GM12864 (cell line): ENCODE measurements around the gene PC.
A peak's percentile ranks its signal among the peaks of the same experiment; 100 is the strongest.
"Not testable (repeated sequence)": the region's sequence is repeated elsewhere in the genome, so short reads cannot be mapped to it uniquely, and the experiment has no call there.

Experiments
- DNase-seq: peaks from one replicate; pipeline ENCODE4 v3.0.0-alpha.2; 2011; ENCODE audit warnings: low read depth
- H3K4me3 ChIP-seq: 2 replicates; pipeline ENCODE4 v1.5.1; 2011; ENCODE audit warnings: mild to moderate bottlenecking, low read depth, low read length, control low read depth
- CTCF ChIP-seq: IDR thresholded peaks from 2 replicates; pipeline ENCODE4 v1.5.1; 2011; ENCODE audit warnings: low read depth, mild to moderate bottlenecking, moderate library complexity, low read length, control low read depth, inconsistent platforms; ENCODE audit errors: missing control alignments

Gene PC

GRCh38 chr11:66964495-66964894, 6.3 kb upstream of the PC start:
- no peak for TF ChIP-seq CTCF
- no peak overlapping the region for H3K4me3 ChIP-seq
- DNase-seq: no peak

DNA sequence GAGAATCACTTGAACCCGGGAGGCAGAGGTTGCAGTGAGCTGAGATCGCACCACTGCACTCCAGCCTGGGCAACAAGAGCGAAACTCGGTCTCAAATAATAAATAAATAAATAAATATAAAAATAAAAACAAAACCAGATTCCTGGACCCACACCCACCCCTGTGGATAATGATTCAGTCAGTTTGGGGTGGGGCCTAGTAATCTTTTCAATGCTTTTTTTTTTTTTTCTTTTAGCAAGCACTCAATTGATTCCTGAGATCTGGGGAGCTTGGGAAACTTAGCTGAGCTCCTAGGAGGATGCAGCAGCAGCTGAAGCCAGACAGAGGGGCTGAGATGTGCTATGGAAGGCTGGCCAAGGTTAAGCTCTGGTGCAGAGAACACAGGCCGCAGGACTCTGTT, 4.6 kb upstream of the PC start:
- no peak overlapping the region for H3K4me3 ChIP-seq
- no peak for DNase-seq
- TF ChIP-seq CTCF: no peak

DNA sequence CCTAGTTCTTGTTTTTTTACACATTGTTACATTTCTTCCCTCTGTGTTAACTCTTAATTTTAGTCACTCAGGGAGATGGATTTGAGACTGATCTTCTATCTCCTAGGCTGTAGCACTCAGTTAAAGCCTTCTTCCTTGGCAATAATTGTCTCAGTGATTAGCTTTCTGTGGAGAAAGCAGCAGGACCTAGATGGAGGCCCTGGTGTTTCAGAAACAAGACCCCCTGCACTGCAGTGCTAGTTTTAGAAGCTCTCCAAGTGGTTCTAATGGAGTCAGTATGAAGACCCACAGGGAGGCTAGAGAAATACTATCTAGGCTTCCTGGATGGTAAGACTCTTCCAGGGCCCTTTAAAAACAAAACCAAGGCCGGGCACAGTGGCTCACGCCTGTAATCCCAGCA, 4.1 kb upstream of the PC start:
- no peak for TF ChIP-seq CTCF
- no peak for DNase-seq
- H3K4me3 ChIP-seq: no peak overlapping the region

GRCh38 chr11:66961691-66962213, 3.6 kb upstream of the PC start:
- not testable (repeated sequence) for H3K4me3 ChIP-seq, DNase-seq

- TF ChIP-seq CTCF: no peak
- DNase-seq: no peak
- peak overlapping the region; percentile 40 for H3K4me3 ChIP-seq
These were observed 732 bp upstream of the PC start for GRCh38 chr11:66958956-66959274.

- no peak for DNase-seq
- peak overlapping the region; percentile 59 for H3K4me3 ChIP-seq
These were observed 282 bp downstream of the PC start for GRCh38 chr11:66957971-66958231.

DNA sequence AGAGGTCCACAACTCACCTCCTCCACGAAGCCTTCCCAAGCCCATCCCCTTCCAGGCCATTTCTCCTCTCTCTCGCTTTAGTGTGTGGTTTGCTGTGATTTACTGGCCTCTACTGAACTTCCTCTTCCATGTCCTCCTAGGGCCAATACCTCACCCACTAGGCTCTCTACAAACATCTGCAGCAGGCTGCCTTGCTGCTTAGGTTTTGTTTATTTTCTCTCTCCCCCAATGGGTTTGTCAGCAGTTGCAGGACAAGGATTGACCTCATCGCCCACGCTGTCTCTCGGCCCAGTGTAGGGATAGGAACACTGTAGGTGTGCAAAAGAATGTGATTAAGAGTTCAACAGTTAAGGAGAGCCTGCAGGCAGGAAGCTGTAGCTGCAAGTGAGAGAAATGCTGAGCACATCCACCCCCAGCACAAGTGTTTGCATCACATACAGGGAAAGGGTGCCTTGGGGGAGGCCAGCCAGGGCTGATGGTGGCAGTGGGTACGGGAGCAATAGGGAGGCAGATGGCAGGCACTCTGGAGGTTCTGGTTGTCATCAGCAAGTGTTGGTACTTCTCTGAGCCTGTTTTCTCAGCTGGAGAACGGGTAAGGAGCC, 1.4 kb downstream of the PC start:
- no peak overlapping the region for H3K4me3 ChIP-seq
- DNase-seq: no peak
- TF ChIP-seq CTCF: peak; percentile 18

More at GRCh38 chr11:66957971-66958231, 282 bp downstream of the PC start:
- TF ChIP-seq CTCF: no peak
